ENCODE data around the gene PLCH1. TPM values are rescaled to one million over a fixed set of nuclear protein-coding genes. Genes with fewer than 3 reads are reported as not detected.
A peak's percentile ranks its signal among the peaks of the same experiment; 100 is the strongest.

Gene PLCH1
- total RNA-seq, 1 experiment from 2014 or later = 3.1 TPM

DNA sequence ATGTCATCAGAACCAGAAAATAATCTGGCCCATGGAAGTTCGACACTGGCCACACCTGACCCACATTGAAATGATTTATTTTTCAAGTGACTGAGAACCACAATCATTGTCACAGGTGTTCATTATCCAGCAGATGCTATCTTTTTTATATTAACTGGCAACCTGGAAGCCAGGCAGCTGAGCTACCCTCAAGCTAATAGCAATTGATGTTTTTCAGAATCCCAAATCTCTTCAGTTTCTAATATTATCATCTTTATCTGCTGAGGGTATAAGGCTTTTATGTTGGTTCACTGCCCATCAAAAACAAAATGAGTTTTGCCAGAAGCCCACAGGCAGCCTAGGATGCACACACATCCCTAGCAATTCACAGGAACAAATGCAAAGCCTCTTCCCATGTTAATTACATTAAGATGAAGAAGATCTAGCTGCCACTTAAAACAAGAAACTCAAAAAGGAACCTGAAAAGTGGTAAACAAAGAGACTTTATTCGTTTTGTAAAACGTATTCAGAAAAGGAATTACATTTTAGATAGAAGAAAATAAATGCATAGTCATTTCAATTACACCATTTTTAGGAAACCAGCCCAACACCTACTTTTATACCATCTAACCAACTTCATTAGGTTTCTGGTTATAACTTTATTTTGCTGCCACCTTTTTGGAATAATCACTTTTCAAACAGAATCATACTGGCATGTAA lies 410.5 kb downstream of the PLCH1 start:
- Histone ChIP-seq H3K9me3 (ENCODE audit: low read depth, low read length, poor library complexity, severe bottlenecking) (no peaks in the 10 kb centered on the region), H3K27ac (ENCODE audit: low read depth, low read length, poor library complexity, severe bottlenecking) (no peak overlapping the region), H3K27me3 (replicated peaks; ENCODE audit: insufficient read depth, low read depth, low read length, poor library complexity) (no peaks in the 10 kb centered on the region), H3K4me1 (ENCODE audit: insufficient read depth, low read length, poor library complexity, severe bottlenecking) (no peaks in the 10 kb centered on the region), H3K4me3 (ENCODE audit: low read depth, low read length, poor library complexity, severe bottlenecking) (no peak overlapping the region), H3K36me3 (ENCODE audit: insufficient read depth, low read length, poor library complexity, severe bottlenecking) (no peaks in the 10 kb centered on the region)
- intact Hi-C loops (cut with micrococcal nuclease; ENCODE audit: unreplicated experiment) = no loop called here
- no peak for DNase-seq (ENCODE audit: low spot score)
- ChIA-PET POLR2A (ENCODE audit: low non-redundant PET) (no interaction called here), CTCF (no interaction called here)
- BruUV-seq (replicated peaks) = no TSS peak
- TF ChIP-seq EZH2 (IDR thresholded peaks at IDR 0.05; ENCODE audit: borderline replicate concordance, low read depth, low read length, poor library complexity, severe bottlenecking) (no peak), CTCF (conservative IDR thresholded peaks at IDR 0.05; ENCODE audit: low read depth, low read length) (no peak)

GRCh38 chr3:155332716-155333115 lies 412.2 kb downstream of the PLCH1 start:
- Histone ChIP-seq H3K36me3 (ENCODE audit: insufficient read depth, low read length, poor library complexity, severe bottlenecking) (no peaks in the 10 kb centered on the region), H3K4me3 (ENCODE audit: low read depth, low read length, poor library complexity, severe bottlenecking) (no peak overlapping the region), H3K9me3 (ENCODE audit: low read depth, low read length, poor library complexity, severe bottlenecking) (no peaks in the 10 kb centered on the region), H3K4me1 (ENCODE audit: insufficient read depth, low read length, poor library complexity, severe bottlenecking) (no peaks in the 10 kb centered on the region), H3K27ac (ENCODE audit: low read depth, low read length, poor library complexity, severe bottlenecking) (no peak overlapping the region), H3K27me3 (replicated peaks; ENCODE audit: insufficient read depth, low read depth, low read length, poor library complexity) (no peaks in the 10 kb centered on the region)
- CTCF ChIA-PET = no interaction called here
- no TSS peak for BruUV-seq (replicated peaks)
- DNase-seq (ENCODE audit: low spot score) = peak; percentile 12
- POLR2A ChIA-PET (ENCODE audit: low non-redundant PET) = no interaction called here
- intact Hi-C loops (cut with micrococcal nuclease; ENCODE audit: unreplicated experiment) = no loop called here
- TF ChIP-seq CTCF (conservative IDR thresholded peaks at IDR 0.05; ENCODE audit: low read depth, low read length) (no peak), EZH2 (IDR thresholded peaks at IDR 0.05; ENCODE audit: borderline replicate concordance, low read depth, low read length, poor library complexity, severe bottlenecking) (no peak)

GRCh38 chr3:155331078-155331477 lies 413.8 kb downstream of the PLCH1 start:
- Histone ChIP-seq H3K27ac (ENCODE audit: low read depth, low read length, poor library complexity, severe bottlenecking) (no peak overlapping the region), H3K36me3 (ENCODE audit: insufficient read depth, low read length, poor library complexity, severe bottlenecking) (no peaks in the 10 kb centered on the region), H3K9me3 (ENCODE audit: low read depth, low read length, poor library complexity, severe bottlenecking) (no peaks in the 10 kb centered on the region), H3K27me3 (replicated peaks; ENCODE audit: insufficient read depth, low read depth, low read length, poor library complexity) (no peaks in the 10 kb centered on the region), H3K4me1 (ENCODE audit: insufficient read depth, low read length, poor library complexity, severe bottlenecking) (no peaks in the 10 kb centered on the region), H3K4me3 (ENCODE audit: low read depth, low read length, poor library complexity, severe bottlenecking) (no peak overlapping the region)
- no peak for DNase-seq (ENCODE audit: low spot score)
- ChIA-PET POLR2A (ENCODE audit: low non-redundant PET) (no interaction called here), CTCF (no interaction called here)
- intact Hi-C loops (cut with micrococcal nuclease; ENCODE audit: unreplicated experiment) = no loop called here
- TF ChIP-seq EZH2 (IDR thresholded peaks at IDR 0.05; ENCODE audit: borderline replicate concordance, low read depth, low read length, poor library complexity, severe bottlenecking) = no peak
- no peak for TF ChIP-seq CTCF (conservative IDR thresholded peaks at IDR 0.05; ENCODE audit: low read depth, low read length)
- no TSS peak for BruUV-seq (replicated peaks)

Data from A673 (cell line).